ENCODE measurements around the gene TOMM22. TPM values are rescaled to one million over a fixed set of nuclear protein-coding genes. Genes with fewer than 3 reads are reported as not detected.
A peak's percentile ranks its signal among the peaks of the same experiment; 100 is the strongest.

TOMM22 gene
- total and polyA plus RNA-seq, 7 donors: 39.5 to 125 (median 69.1) TPM

DNA sequence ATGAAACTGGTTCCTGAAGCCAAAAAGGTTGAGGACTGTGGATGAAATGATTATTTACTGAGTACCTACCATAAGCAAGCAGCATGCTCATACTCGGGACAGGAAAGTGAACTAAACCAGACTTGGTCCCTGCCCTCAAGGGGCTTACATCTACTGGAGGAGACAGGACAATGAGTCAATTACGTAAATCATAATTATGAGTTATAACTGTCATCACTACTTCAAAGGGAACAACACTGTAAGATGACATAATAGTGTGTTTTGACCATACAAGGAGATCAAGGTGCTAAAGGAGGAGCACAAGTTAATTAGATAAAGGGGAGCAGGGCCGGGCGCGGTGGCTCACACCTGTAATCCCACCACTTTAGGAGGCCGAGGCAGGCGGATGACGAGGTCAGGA is 28.0 kb upstream of the TOMM22 start:
- Histone ChIP-seq H3K9me3 (no peaks in the 10 kb centered on the region), H3K27me3 (ENCODE audit: insufficient read depth in 3 of 3, low read length in 2 of 3) (no peaks in the 10 kb centered on the region), H3K27ac (no peak overlapping the region), H3K36me3 (ENCODE audit: insufficient read depth in 1 of 2, low read depth in 1 of 2) (no peaks in the 10 kb centered on the region), H3K4me1 (peaks cover 15% of the 10 kb centered on the region), H3K4me3 (no peak overlapping the region)
- DNase-seq (no peak), ATAC-seq (no peak)
- WGBS, 3 donors: 97 to 98% (median 97%) methylated on average over 8 of the region's 8 CpGs
- intact Hi-C loops (cut with DNase I): no loop called here
- TF ChIP-seq CTCF (IDR thresholded peaks at IDR 0.05): no peak

DNA sequence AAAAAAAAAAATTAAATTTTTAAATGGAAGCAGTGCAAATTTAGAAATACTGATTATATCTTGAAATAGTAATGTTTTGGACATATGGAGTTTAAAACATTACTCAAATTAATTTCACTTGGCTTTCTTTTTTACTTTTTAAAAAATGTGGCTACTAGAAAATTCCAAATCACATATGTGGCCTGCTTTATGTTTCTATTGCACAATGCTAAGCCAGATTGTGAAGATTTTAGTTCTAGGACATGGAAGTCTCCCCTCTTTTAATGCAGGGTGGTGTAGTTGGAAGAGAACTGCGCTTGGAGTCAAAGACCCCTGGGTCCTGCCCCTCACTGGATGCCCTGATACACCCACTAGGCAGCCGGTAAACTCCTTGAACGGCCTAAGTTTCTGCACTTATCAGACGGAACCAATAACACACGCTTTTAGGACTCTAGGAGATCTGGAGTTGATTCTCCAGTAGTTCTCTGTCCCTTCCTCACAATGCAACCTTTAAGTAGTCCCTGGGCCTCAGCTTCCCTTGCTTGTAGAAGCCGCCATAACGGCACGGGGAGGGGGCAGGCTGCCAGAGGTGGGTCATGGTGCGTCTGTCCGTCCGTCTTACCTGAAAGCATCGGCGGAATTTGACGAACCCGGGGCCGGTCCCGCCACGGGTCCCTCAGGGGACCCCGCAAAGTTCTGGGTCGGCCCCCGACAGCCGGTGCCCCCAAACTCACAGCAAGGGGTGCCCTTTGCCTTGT is 26.1 kb upstream of the TOMM22 start:
- Histone ChIP-seq H3K4me3 (peak overlapping the region; percentile 82), H3K27me3 (ENCODE audit: insufficient read depth in 3 of 3, low read length in 2 of 3) (no peaks in the 10 kb centered on the region), H3K9me3 (no peaks in the 10 kb centered on the region), H3K27ac (peak overlapping the region; percentile 97), H3K4me1 (peaks cover 15% of the 10 kb centered on the region), H3K36me3 (ENCODE audit: insufficient read depth in 1 of 2, low read depth in 1 of 2) (no peaks in the 10 kb centered on the region)
- peak in 1 of 2 donors; percentile 56 for DNase-seq
- intact Hi-C loops (cut with DNase I): no loop called here
- no peak for TF ChIP-seq CTCF (IDR thresholded peaks at IDR 0.05)
- peak in 3 of 4 donors; percentile 3 to 16 (median 4) for ATAC-seq
- WGBS, 3 donors: 6 to 9% (median 8%) methylated on average over 22 of the region's 22 CpGs

DNA sequence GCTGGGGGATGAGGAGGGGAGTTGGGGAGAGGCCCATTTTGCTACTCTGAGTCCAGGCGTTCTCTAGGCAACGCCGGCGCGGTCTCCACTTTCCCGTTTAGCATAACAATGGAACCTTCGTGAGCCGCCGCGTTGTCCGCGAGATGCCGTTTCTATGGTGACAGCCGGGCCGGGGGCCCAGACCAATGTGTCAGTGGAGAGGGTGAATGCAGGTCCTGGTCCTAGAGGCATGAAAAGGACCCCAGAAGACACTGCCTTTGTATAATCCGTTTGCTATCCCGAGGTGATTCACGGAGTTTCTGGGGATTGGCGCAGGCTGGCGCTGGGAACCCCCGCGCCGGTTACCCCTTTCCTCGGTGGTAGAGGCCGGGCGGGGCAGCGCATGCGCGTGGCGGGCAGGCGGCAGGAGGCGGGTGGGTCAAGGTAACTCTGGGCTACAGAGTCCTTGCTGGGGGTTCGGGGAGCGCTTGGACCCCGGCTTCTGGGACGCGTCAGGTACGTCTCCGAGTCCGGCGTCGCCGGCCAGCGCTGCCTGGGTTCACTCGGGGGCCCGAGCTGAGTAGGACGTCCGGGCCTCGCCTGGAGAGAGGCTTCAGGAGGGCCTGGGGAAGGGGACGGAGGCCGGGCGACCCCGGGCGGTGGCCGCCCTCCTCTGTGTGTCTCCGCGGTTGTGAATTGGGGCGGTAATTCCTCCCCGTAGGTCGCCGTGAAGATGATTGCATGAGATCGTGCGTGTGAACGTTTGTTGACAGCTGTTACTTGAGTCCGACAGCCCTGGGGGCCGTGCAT is 25.3 kb upstream of the TOMM22 start, which contains the start of the genes CBY1 and FAM227A:
Gene CBY1, plus strand, starts transcription at position 383 of the 789 bp plus-strand sequence. CDS start 11,417 bp downstream, outside the sequence.
Gene FAM227A, minus strand, starts transcription at position 137 of the 789 bp plus-strand sequence. CDS start 6,224 bp downstream, outside the sequence.
- peaks cover 2 to 7% of the 10 kb centered on the region in 2 donors for H3K36me3 ChIP-seq (ENCODE audit: insufficient read depth in 1 of 2, low read depth in 1 of 2)
- 0 to 1% (median 0%) methylated on average over 64 to 66 of the region's 66 CpGs for WGBS, 3 donors
- no peaks in the 10 kb centered on the region for H3K27me3 ChIP-seq (ENCODE audit: insufficient read depth in 3 of 3, low read length in 2 of 3)
- H3K9me3 ChIP-seq: no peaks in the 10 kb centered on the region
- peak within 1 kb of the TSS; percentile 82 for H3K4me3 ChIP-seq
- peaks cover 15% of the 10 kb centered on the region for H3K4me1 ChIP-seq
- H3K27ac ChIP-seq: peak within 1 kb of the TSS; percentile 97
- ATAC-seq (peak; percentile 94 to 98 (median 96)), DNase-seq (peak; percentile 87 to 93)
- intact Hi-C loops (cut with DNase I): no loop called here
- no peak for TF ChIP-seq CTCF (IDR thresholded peaks at IDR 0.05)

DNA sequence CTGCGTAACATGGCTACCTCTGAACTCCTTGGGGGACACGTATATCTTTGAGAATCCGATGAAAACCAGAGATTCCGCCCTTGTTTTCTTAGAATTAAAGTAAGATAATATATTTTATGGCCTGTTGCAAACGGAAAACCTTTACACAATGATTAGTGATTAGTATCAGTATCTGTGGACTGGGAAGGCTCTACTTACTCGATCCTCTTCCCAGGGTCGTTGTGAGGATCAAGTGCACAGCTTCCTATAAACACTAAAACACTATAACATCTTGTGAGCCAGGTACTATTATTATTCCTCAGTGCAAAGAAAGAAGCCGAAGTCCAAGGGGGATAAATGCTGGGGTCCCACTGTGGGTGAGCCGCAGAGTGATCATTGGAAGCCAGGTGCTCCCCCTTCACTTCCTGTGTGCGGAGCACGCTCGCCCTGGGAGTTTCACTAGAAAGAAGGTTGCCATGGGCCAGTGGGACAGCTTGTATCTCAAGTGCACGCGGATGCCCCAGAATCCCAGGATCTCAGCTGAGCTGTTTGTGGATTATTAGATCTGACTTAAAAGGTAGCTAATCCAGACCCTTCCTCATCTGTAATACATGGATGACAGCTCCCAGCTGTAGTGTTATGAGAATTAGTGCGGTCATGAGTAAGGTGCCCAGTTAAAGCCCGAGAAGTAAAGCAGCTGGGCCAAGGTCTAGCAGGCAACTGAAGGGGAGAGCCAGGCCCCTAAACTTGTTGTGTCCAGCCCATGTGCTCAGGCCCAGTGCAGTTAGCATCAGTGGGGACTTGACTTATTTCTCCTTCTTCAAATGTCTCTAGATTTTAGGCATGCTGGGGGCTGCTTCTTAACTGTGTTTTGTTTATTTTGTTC is 24.5 kb upstream of the TOMM22 start:
- peak overlapping the region; percentile 97 for H3K27ac ChIP-seq
- no peak for DNase-seq
- TF ChIP-seq CTCF (IDR thresholded peaks at IDR 0.05): no peak
- WGBS, 3 donors: 8 to 11% (median 10%) methylated on average over 16 of the region's 16 CpGs
- intact Hi-C loops (cut with DNase I): no loop called here
- H3K9me3 ChIP-seq: no peaks in the 10 kb centered on the region
- peaks cover 15% of the 10 kb centered on the region for H3K4me1 ChIP-seq
- peak overlapping the region; percentile 82 for H3K4me3 ChIP-seq
- peaks cover 2 to 13% of the 10 kb centered on the region in 2 donors for H3K36me3 ChIP-seq (ENCODE audit: insufficient read depth in 1 of 2, low read depth in 1 of 2)
- H3K27me3 ChIP-seq (ENCODE audit: insufficient read depth in 3 of 3, low read length in 2 of 3): no peaks in the 10 kb centered on the region
- ATAC-seq: no peak

Measured in psoas muscle (tissue), 8 donors.